HepG2 (cell line): ENCODE results near the gene DISP1. TPM values are rescaled to one million over a fixed set of nuclear protein-coding genes. Genes with fewer than 3 reads are reported as not detected.

Experiments used
- ATAC-seq: fragments of 200-7000 bp; cut with Tn5 transposase; 3 replicates; pipeline ENCODE4 v1.9.1; 2020; ENCODE audit warnings: mild to moderate bottlenecking, moderate library complexity
- BruUV-seq: library from RNA; stranded (reverse); fragments of 400-500 nt; replicated peaks from 2 replicates; lab custom pipeline; 2021; lab: Mats Ljungman, UMichigan
- CTCF ChIA-PET: fragments of 300-600 bp; formaldehyde crosslinking; extraction: SDS; loops from one replicate; lab custom pipeline; 2021; ENCODE audit warnings: low total read pairs, inconsistent platforms, low intra/inter-chr PET ratio; lab: Yijun Ruan, JAX
- POLR2A ChIA-PET: fragments of 350-600 bp; sonication (Branson Sonifier 250); formaldehyde crosslinking; loops from one replicate; lab custom pipeline; 2020; ENCODE audit warnings: antibody characterized with exemption, inconsistent platforms; lab: Yijun Ruan, JAX
- DNase-seq: peaks from one replicate; pipeline ENCODE4 v3.0.0-alpha.2; 2015; ENCODE audit warnings: low spot score
- FAIRE-seq: peaks from 3 replicates; lab custom pipeline; 2011; peaks lifted over from hg19 to GRCh38; lab: Jason Lieb, UNC
- H2AFZ ChIP-seq: one replicate; pipeline ENCODE4 v1.6.1; 2011; ENCODE audit warnings: low read length, inconsistent platforms
- H3K27ac ChIP-seq: fragments of 300-600 bp; 3 replicates; pipeline ENCODE4 v1.8.0; 2011; ENCODE audit warnings: mixed run types, mild to moderate bottlenecking, mixed read lengths, low read length, inconsistent platforms; ENCODE audit not compliant: insufficient read depth; ENCODE audit errors: extremely low read length
- H3K27me3 ChIP-seq, 2 experiments: fragments of 200-600 bp in 1 of 2; 2 replicates in 1 of 2; 3 replicates in 1 of 2; pipeline versions ENCODE4 v1.6.0 to v1.8.0; 2011; ENCODE audit warnings: low read length in 2 of 2, mild to moderate bottlenecking in 2 of 2, moderate library complexity in 2 of 2, inconsistent platforms in 1 of 2; ENCODE audit not compliant: insufficient read depth in 2 of 2, control insufficient read depth in 1 of 2
- H3K36me3 ChIP-seq, 2 experiments: fragments of 200-600 bp in 1 of 2; replicated peaks in 1 of 2; 2 replicates in 1 of 2; 3 replicates in 1 of 2; pipeline versions ENCODE4 v1.5.1 to v1.8.0; 2011; ENCODE audit warnings: low read length in 2 of 2, inconsistent platforms in 1 of 2; ENCODE audit not compliant: insufficient read depth in 2 of 2, control insufficient read depth in 1 of 2
- H3K4me1 ChIP-seq: 2 replicates; pipeline ENCODE4 v1.5.1; 2012; ENCODE audit warnings: low read length, inconsistent platforms; ENCODE audit not compliant: insufficient read depth
- H3K4me2 ChIP-seq: 2 replicates; pipeline ENCODE4 v1.6.0; 2011; ENCODE audit warnings: low read depth, low read length, inconsistent platforms
- H3K4me3 ChIP-seq, 3 experiments: fragments of 200-600 bp in 1 of 3; sonication (generic), shearing (Covaris generic) in 1 of 3; replicated peaks in 1 of 3; 2 replicates each; pipeline ENCODE4 v1.5.1; 2011 to 2016; ENCODE audit warnings: low read length in 3 of 3, inconsistent platforms in 2 of 3, low read depth in 2 of 3, mild to moderate bottlenecking in 2 of 3, control low read depth in 1 of 3, mixed read lengths in 1 of 3; ENCODE audit not compliant: insufficient read depth in 1 of 3
- H3K79me2 ChIP-seq: one replicate; pipeline ENCODE4 v1.6.1; 2011; ENCODE audit warnings: low read length, inconsistent platforms; ENCODE audit not compliant: insufficient read depth
- H3K9ac ChIP-seq: 2 replicates; pipeline ENCODE4 v1.6.0; 2011; ENCODE audit warnings: mild to moderate bottlenecking, low read depth, low read length, inconsistent platforms; ENCODE audit not compliant: insufficient read depth
- H3K9me3 ChIP-seq: 2 replicates; pipeline ENCODE4 v1.5.1; 2012; ENCODE audit warnings: mild to moderate bottlenecking, low read length
- H4K20me1 ChIP-seq: 2 replicates; pipeline ENCODE4 v1.6.0; 2011; ENCODE audit warnings: inconsistent platforms, mild to moderate bottlenecking, low read length, moderate library complexity; ENCODE audit not compliant: insufficient read depth
- GLI4 ChIP-seq: sonication (generic); formaldehyde crosslinking; IDR thresholded peaks from 2 replicates; pipeline ENCODE4 v1.5.1; 2020; ENCODE audit warnings: missing genetic modification reagents, mild to moderate bottlenecking, moderate library complexity, borderline replicate concordance
- HNRNPUL1 ChIP-seq: fragments of 200-400 bp; formaldehyde crosslinking; IDR thresholded peaks from 2 replicates; pipeline ENCODE4 v1.6.1; 2017; ENCODE audit warnings: low read depth, mild to moderate bottlenecking, low read length, moderate library complexity
- MLLT10 ChIP-seq: sonication (generic); formaldehyde crosslinking; IDR thresholded peaks from 2 replicates; pipeline ENCODE4 v1.4.0; 2020; ENCODE audit warnings: missing genetic modification reagents
- MTF2 ChIP-seq: sonication (generic); formaldehyde crosslinking; IDR thresholded peaks from 2 replicates; pipeline ENCODE4 v1.5.0; 2020; ENCODE audit warnings: missing genetic modification reagents, borderline replicate concordance
- TBP ChIP-seq: sonication (generic); formaldehyde crosslinking; IDR thresholded peaks from 2 replicates; pipeline ENCODE4 v1.5.0; 2020; ENCODE audit warnings: missing genetic modification reagents
- TFDP1 ChIP-seq: IDR thresholded peaks from 2 replicates; pipeline ENCODE4 v1.6.1; 2016; ENCODE audit warnings: missing compliant biosample characterization, missing genetic modification reagents, borderline replicate concordance
- THAP11 ChIP-seq: IDR thresholded peaks from 2 replicates; pipeline ENCODE4 v1.6.1; 2016; ENCODE audit warnings: missing biosample characterization, missing genetic modification reagents
- THAP9 ChIP-seq: sonication (generic); formaldehyde crosslinking; IDR thresholded peaks from 2 replicates; pipeline ENCODE4; 2020; ENCODE audit warnings: missing genetic modification reagents, mild to moderate bottlenecking, borderline replicate concordance
- ZNF18 ChIP-seq: sonication (generic); formaldehyde crosslinking; IDR thresholded peaks from 2 replicates; pipeline ENCODE4 v1.8.0; 2022; ENCODE audit warnings: mild to moderate bottlenecking, missing genetic modification reagents; ENCODE audit not compliant: insufficient replicate concordance
- ZNF234 ChIP-seq: sonication (generic); formaldehyde crosslinking; conservative IDR thresholded peaks from 2 replicates; pipeline ENCODE4 v1.5.1; 2020; ENCODE audit warnings: mild to moderate bottlenecking, missing genetic modification reagents
- ZNF781 ChIP-seq: sonication (generic); formaldehyde crosslinking; IDR thresholded peaks from 2 replicates; pipeline ENCODE4 v1.5.1; 2020; ENCODE audit warnings: borderline replicate concordance, mild to moderate bottlenecking, missing genetic modification reagents; ENCODE audit errors: not compliant biosample characterization
- WGBS: methylation state at CpG from one replicate; pipeline ENCODE4 v1.1.6; 2017; ENCODE audit warnings: low lambda C conversion rate; 5-methylcytosine and 5-hydroxymethylcytosine counted together
- in situ Hi-C: cut with HindIII; loops from 2 replicates; pipeline ENCODE4 v1.10.0; 2017; ENCODE audit warnings: low pct_unique_long_range_greater_than_20kb; ENCODE audit not compliant: extremely low pct_ligation_motif_present
- intact Hi-C: fragments of 100-400 bp; cut with micrococcal nuclease; formaldehyde crosslinking; loops from one replicate; pipeline ENCODE4 v1.10.0; 2022; ENCODE audit not compliant: unreplicated experiment
- polyA plus RNA-seq, 8 experiments: library from polyadenylated mRNA; depleted of rRNA in 3 of 8; stranded (reverse) in 7 of 8; unstranded in 1 of 8; fragments of >200 nt; fragmentation: Illumina TruSeq in 4 of 8; extraction: Trizol in 4 of 8; gene quantifications; 2 replicates each; pipeline versions ENCODE4 v1.2.1 to v1.2.3, GENCODE V29; 2011 to 2016; ENCODE audit warnings: low read depth in 4 of 8, missing spikeins in 1 of 8, mixed read lengths in 1 of 8; ENCODE audit not compliant: insufficient read depth in 1 of 8
- total RNA-seq, 5 experiments: library from RNA; depleted of rRNA; stranded (reverse); fragments of >200 nt; fragmentation: Illumina TruSeq; extraction: Trizol; gene quantifications; 2 replicates each; pipeline ENCODE4 v1.2.3, GENCODE V29; 2016; ENCODE audit warnings: low read depth in 1 of 5

The DISP1 gene
- total and polyA plus RNA-seq, 2 of the 13 experiments (the other 11 are each of a cell fraction or from before 2014, with no cell fraction given), result 1.9 to 2.0 TPM

GRCh38 chr1:222790520-222790919 is 24.3 kb upstream of the DISP1 start:
- FAIRE-seq (no peak), ATAC-seq (no peak), DNase-seq (no peak)
- POLR2A ChIA-PET, result no interaction called here
- Histone ChIP-seq H3K4me3 (no peak overlapping the region), H2AFZ (no peak overlapping the region), H3K27me3 (no peaks in the 10 kb centered on the region; a peak in 1 of 5 replicates), H3K27ac (no peak overlapping the region), H3K9ac (no peak overlapping the region), H3K9me3 (no peaks in the 10 kb centered on the region), H3K79me2 (no peaks in the 10 kb centered on the region), H3K4me2 (no peak overlapping the region), H3K4me1 (no peaks in the 10 kb centered on the region), H3K36me3 (no peaks in the 10 kb centered on the region), H4K20me1 (no peaks in the 10 kb centered on the region)
- no peak for TF ChIP-seq ZNF234 (CRISPR knock-in tag)
- no peak for TF ChIP-seq MTF2
- TF ChIP-seq ZNF781 (CRISPR knock-in tag), result no peak
- no peak for TF ChIP-seq TBP (CRISPR knock-in tag)
- in situ Hi-C loops, result loop anchor here (5.0 kb wide), 1 partner anchor 297 kb away; no protein-coding TSS in a partner anchor
- intact Hi-C loops, result no loop called here
- WGBS, result 23% methylated on average over 4 of the region's 4 CpGs
- BruUV-seq, result no TSS peak
- CTCF ChIA-PET, result no interaction called here

GRCh38 chr1:222791006-222791710 is 23.7 kb upstream of the DISP1 start:
- FAIRE-seq, result no peak
- BruUV-seq, result no TSS peak
- H3K4me2 ChIP-seq, result no peak overlapping the region
- TF ChIP-seq THAP9 (no peak), HNRNPUL1 (no peak), TFDP1 (CRISPR knock-in tag) (no peak), GLI4 (no peak), MLLT10 (CRISPR knock-in tag) (no peak), THAP11 (CRISPR knock-in tag) (no peak), ZNF18 (no peak)

More at GRCh38 chr1:222791006-222791710, 23.7 kb upstream of the DISP1 start:
- intact Hi-C loops, result no loop called here
- Histone ChIP-seq H3K4me3 (no peak overlapping the region), H3K27me3 (no peaks in the 10 kb centered on the region; a peak in 1 of 5 replicates), H3K79me2 (no peaks in the 10 kb centered on the region), H3K36me3 (no peaks in the 10 kb centered on the region), H3K9me3 (no peaks in the 10 kb centered on the region), H3K4me1 (no peaks in the 10 kb centered on the region), H3K9ac (no peak overlapping the region), H4K20me1 (no peaks in the 10 kb centered on the region), H3K27ac (no peak overlapping the region), H2AFZ (no peak overlapping the region)
- ChIA-PET POLR2A (no interaction called here), CTCF (interaction anchor here (3.7 kb wide), 1 partner anchor 290 kb away, joined by 49 read pairs; no protein-coding TSS in a partner anchor)
- ATAC-seq (no peak), DNase-seq (no peak)
- in situ Hi-C loops, result loop anchor here (5.0 kb wide), 1 partner anchor 296 kb away; no protein-coding TSS in a partner anchor
- WGBS, result 0% methylated on average over 4 of the region's 4 CpGs
